GM21786 (cell line): ENCODE results near the gene ACY1.
"Not testable (repeated sequence)": the region's sequence is repeated elsewhere in the genome, so short reads cannot be mapped to it uniquely, and the experiment has no call there.

ENCODE experiments used
- ATAC-seq: cut with Tn5 transposase; IDR thresholded peaks from one replicate; pipeline ENCODE4 v1.9.1; 2021; ENCODE audit not compliant: unreplicated experiment

ACY1 gene

GRCh38 chr3:51980253-51980652, 3.1 kb upstream of the ACY1 start:
- ATAC-seq, result no peak

GRCh38 chr3:51982352-51982837, 940 bp upstream of the ACY1 start:
- ATAC-seq, result peak; percentile 44

GRCh38 chr3:51983578-51984268, 388 bp downstream of the ACY1 start:
- ATAC-seq, result no peak

- ATAC-seq, result no peak
Observed at GRCh38 chr3:51984269-51984647, 923 bp downstream of the ACY1 start.

GRCh38 chr3:51985063-51985462, 1.7 kb downstream of the ACY1 start:
- no peak for ATAC-seq

GRCh38 chr3:51986010-51986947, 2.9 kb downstream of the ACY1 start:
- ATAC-seq, result no peak

GRCh38 chr3:51987568-51987967, 4.2 kb downstream of the ACY1 start:
- no peak for ATAC-seq

GRCh38 chr3:51988286-51989146, 5.2 kb downstream of the ACY1 start:
- no peak for ATAC-seq

GRCh38 chr3:51990501-51990971, 7.2 kb downstream of the ACY1 start:
- ATAC-seq, result not testable (repeated sequence)

- no peak for ATAC-seq
Observed at GRCh38 chr3:51992017-51992682, 8.8 kb downstream of the ACY1 start.

GRCh38 chr3:51993657-51994056, 10.3 kb downstream of the ACY1 start:
- ATAC-seq, result not testable (repeated sequence)

- ATAC-seq, result no peak
Observed at GRCh38 chr3:51994530-51994929, 11.2 kb downstream of the ACY1 start.

- peak; percentile 90 for ATAC-seq
Observed at GRCh38 chr3:51995346-51996163, 12.2 kb downstream of the ACY1 start, which contains the start of gene RPL29. TSS of gene RPL29 (minus strand) at chr3:51995895. CDS start at chr3:51995461, 434 bp downstream.

GRCh38 chr3:51997172-51997571, 13.8 kb downstream of the ACY1 start:
- no peak for ATAC-seq

GRCh38 chr3:51997935-51998596, 14.7 kb downstream of the ACY1 start:
- no peak for ATAC-seq

GRCh38 chr3:51998774-51999173, 15.4 kb downstream of the ACY1 start:
- no peak for ATAC-seq

- ATAC-seq, result no peak
Observed at GRCh38 chr3:51999846-52000245, 16.5 kb downstream of the ACY1 start.

GRCh38 chr3:52001443-52001974, 18.2 kb downstream of the ACY1 start:
- peak; percentile 76 for ATAC-seq

GRCh38 chr3:52002748-52003147, 19.4 kb downstream of the ACY1 start:
- no peak for ATAC-seq
